ENCODE data around the gene NOL12.
A peak's percentile ranks its signal among the peaks of the same experiment; 100 is the strongest.
"Not testable (repeated sequence)": the region's sequence is repeated elsewhere in the genome, so short reads cannot be mapped to it uniquely, and the experiment has no call there.

NOL12 gene

GRCh38 chr22:37716708-37717107, 30.6 kb downstream of the NOL12 start:
- no peak for DNase-seq

GRCh38 chr22:37717235-37717634, 31.1 kb downstream of the NOL12 start:
- not testable (repeated sequence) for DNase-seq

- not testable (repeated sequence) for DNase-seq
Measured at GRCh38 chr22:37717746-37718305, 31.7 kb downstream of the NOL12 start.

- DNase-seq, result no peak
Measured at GRCh38 chr22:37725551-37726240, 39.6 kb downstream of the NOL12 start.

DNA sequence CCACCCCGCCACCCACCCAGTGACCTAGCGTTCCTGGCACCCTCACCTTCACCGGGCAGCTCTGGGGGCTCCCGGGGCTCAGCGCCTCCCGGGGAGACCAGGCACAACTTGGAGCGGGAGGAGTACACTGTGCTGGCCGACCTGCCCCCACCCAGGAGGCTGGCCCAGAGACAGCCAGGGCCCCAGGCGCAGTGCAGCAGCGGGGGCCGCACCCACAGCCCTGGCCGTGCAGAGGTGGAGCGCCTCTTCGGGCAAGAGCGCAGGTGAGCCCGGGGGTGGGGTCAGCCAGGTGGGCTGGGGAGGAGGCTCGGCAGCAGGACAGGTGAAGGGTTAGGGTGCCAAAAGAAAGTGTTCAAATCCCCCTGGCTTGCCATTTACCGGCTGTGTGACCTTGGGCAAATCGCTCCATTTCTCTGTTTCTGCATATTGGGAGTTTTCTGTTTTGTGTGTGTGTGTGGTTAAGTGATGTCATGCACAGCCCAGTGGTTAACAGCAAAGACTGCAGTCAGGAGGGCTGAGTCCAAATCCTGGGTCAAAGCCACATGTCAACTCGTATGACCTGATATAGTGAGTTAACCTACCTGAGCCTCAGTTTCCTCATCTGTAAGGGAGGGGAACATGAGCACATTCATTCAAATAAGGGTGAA, 40.2 kb downstream of the NOL12 start:
- DNase-seq, result no peak

GRCh38 chr22:37728620-37729019, 42.5 kb downstream of the NOL12 start:
- DNase-seq, result no peak

DNA sequence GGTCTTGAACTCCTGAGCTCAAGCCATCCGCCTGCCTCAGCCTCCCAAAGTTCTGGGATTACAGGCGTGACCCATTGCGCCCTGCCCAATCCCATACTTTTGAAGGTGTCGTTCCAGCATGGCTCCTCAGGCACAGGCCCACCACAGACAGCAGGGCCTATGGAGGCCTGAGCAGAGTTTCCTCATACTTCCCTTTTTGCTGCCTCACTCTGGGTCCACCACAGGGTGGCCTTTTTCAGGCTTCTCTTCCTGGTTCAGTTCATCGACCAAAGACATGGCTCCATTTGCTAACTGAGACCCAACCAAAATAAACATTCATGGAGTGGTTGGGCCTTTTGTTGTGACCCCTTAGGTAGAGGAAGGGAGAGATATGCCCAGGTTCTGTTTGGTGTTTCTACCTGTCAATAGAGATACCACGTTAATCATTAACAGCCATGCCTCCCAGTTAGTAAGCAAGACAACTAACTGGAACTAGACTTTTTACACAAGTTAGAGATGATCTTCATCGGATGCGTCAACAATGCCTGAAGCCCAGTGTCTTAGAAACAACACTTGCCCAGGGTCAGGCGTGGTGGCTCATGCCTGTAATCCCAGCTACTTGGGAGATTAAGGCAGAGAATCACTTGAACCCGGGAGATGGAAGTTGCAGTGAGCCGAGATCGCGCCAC, 45.8 kb downstream of the NOL12 start:
- no peak for DNase-seq

- no peak for DNase-seq
Measured at GRCh38 chr22:37732699-37733607, 46.8 kb downstream of the NOL12 start.

GRCh38 chr22:37733625-37734401, 47.7 kb downstream of the NOL12 start:
- no peak for DNase-seq

GRCh38 chr22:37734402-37734700, 48.2 kb downstream of the NOL12 start:
- DNase-seq, result no peak

DNA sequence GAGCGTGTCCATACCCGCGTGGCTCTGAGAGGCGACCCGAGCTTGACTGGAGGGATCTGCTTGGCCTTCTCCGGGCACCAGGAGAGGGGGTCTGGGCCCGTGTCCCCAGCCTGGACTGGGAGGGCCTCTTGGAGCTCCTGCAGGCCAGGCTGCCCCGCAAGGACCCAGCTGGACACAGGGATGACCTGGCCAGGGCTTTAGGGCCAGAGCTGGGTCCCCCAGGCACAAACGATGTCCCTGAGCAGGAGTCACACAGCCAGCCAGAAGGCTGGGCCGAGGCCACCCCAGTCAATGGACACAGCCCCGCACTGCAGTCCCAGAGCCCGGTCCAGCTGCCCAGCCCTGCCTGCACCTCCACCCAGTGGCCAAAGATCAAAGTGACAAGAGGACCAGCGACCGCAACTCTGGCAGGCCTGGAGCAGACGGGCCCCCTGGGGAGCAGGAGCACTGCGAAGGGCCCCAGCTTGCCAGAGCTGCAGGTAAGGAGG, 48.9 kb downstream of the NOL12 start:
- no peak for DNase-seq

- DNase-seq, result no peak
Measured at GRCh38 chr22:37739035-37739434, 52.9 kb downstream of the NOL12 start.

- no peak for DNase-seq
Measured at GRCh38 chr22:37739611-37740049, 53.5 kb downstream of the NOL12 start.

DNA sequence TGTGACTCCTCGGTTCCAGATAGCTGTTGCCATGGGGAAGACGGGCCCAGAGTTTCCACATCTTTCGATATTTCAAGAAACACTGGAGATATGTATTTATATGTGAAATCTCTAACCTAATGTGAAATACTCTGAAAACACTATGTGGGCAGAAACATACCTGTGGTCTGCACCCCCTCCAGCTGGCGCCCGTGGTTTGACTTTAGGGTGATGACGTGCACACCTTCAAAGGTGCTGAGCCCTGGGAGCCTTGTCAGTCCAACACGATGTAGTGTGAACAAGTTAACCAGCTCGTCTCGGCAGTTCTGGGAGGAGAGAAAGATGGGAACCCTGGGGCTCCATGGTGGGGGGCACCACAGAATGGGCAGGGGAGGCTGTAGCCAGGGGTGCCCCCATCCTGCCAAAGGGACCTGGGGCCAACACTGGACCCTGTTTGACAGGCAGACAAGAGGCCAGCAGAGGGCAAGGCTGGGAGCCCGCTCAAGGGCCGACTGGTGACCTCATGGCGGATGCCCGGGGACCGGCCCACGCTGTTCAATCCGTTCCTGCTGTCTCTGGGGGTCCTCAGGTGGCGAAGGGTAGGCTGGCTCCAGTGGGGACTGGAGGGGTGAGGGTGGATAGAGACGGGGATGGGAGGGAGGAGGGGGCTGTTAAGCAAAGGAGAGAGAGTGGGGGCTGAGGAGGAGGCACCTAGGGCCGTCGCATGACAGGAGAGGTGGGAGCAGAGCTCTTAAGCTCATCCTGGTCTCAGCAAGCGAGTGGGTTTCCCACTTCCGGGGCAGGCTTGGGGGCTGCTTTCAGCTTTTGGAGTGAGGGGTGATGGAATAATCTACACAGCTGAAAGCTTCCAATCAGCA, 54.5 kb downstream of the NOL12 start:
- peak; percentile 13 for DNase-seq

- DNase-seq, result no peak
Measured at GRCh38 chr22:37741312-37741795, 55.2 kb downstream of the NOL12 start.

DNA sequence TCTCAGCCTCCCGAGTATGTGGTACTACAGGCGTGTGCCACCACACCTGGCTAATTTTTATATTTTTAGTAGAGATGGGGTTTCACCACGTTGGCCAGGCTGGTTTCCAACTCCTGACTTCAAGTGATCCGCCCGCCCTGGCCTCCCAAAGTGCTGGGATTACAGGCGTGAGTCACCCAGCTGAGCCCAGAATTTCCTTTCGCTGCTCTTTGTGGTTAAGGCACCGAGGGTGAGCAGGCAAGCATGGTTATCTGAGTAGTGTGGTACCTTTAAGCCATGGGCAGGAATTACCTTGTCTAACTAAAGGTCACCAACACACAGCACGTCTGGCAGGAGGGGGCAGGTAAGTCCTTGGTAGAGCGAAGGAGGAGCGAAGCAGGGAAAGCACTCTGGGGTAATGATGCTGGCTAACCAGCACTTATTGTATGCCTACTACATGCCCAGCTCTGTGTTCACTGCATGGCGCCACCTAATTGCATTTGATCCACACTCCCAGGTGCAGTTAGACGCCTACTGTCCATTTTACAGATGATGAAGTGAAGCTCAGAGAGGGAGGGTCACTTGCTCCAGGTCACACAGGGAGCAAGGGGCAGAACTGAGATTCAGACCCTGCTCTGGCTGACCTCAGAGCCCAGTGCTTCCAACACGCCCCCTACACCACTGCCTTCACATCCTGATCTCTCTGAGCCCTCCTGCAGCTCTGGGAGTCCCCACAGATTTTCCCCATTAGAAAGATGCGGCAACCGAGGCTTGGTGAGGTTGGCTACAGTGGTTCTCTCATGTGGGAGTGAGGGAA, 56.4 kb downstream of the NOL12 start:
- DNase-seq, result no peak
